GM12891 (cell line): Measurements from ENCODE around the gene HOXB7.

Experiments used
- POLR2A ChIP-seq: IDR thresholded peaks from 2 replicates; pipeline ENCODE4 v1.6.1; 2011; ENCODE audit warnings: low read depth, low read length, control low read depth
- POLR2AphosphoS5 ChIP-seq: IDR thresholded peaks from 2 replicates; pipeline ENCODE4 v1.6.1; 2011; ENCODE audit warnings: low read depth, low read length, control low read depth

- TF ChIP-seq POLR2AphosphoS5 (no peak), POLR2A (no peak)
These were observed 6.7 kb downstream of the HOXB7 start for GRCh38 chr17:48603959-48604769.
